SK-N-SH treated with all-trans-retinoic acid at 6 μM for 48 hours (cell line): ENCODE data around the gene EFHD1.

Experiments used
- ATAC-seq: fragments of 200-7000 bp; cut with Tn5 transposase; 3 replicates; pipeline ENCODE4 v1.9.1; 2020; ENCODE audit warnings: mild to moderate bottlenecking, moderate library complexity
- ARNTL ChIP-seq: fragments of 450-650 bp; formaldehyde crosslinking; IDR thresholded peaks from 2 replicates; pipeline ENCODE4 v1.5.0; 2020; ENCODE audit warnings: low read depth, mild to moderate bottlenecking, moderate library complexity, borderline replicate concordance
- BACH2 ChIP-seq: fragments of 250-450 bp; sonication (Bioruptor Pico); IDR thresholded peaks from 2 replicates; pipeline ENCODE4 v1.9.0; 2021; ENCODE audit warnings: mild to moderate bottlenecking, borderline replicate concordance
- CREB5 ChIP-seq: fragments of 250-450 bp; sonication (Bioruptor Pico); IDR thresholded peaks from 2 replicates; pipeline ENCODE4 v1.5.1; 2020; ENCODE audit warnings: low read depth, mild to moderate bottlenecking, moderate library complexity
- CSRNP3 ChIP-seq: fragments of 250-450 bp; sonication (Bioruptor Pico); IDR thresholded peaks from 2 replicates; pipeline ENCODE4 v1.5.1; 2021; ENCODE audit warnings: mild to moderate bottlenecking, moderate library complexity
- GLIS3 ChIP-seq: fragments of 250-450 bp; sonication (Bioruptor Pico); IDR thresholded peaks from 2 replicates; pipeline ENCODE4 v1.5.0; 2020; ENCODE audit warnings: mild to moderate bottlenecking, moderate library complexity
- ISL1 ChIP-seq: fragments of 250-450 bp; sonication (Bioruptor Pico); IDR thresholded peaks from 2 replicates; pipeline ENCODE4 v2.1.2; 2022; ENCODE audit warnings: mild to moderate bottlenecking, moderate library complexity
- PATZ1 ChIP-seq: fragments of 250-450 bp; sonication (Bioruptor Pico); IDR thresholded peaks from 2 replicates; pipeline ENCODE4 v1.8.0; 2020; ENCODE audit warnings: mild to moderate bottlenecking, moderate library complexity, borderline replicate concordance
- POU6F1 ChIP-seq: fragments of 250-450 bp; sonication (Bioruptor Pico); IDR thresholded peaks from 2 replicates; pipeline ENCODE4 v1.8.0; 2021; ENCODE audit warnings: low read depth, mild to moderate bottlenecking, moderate library complexity, borderline replicate concordance
- RARB ChIP-seq: fragments of 250-450 bp; sonication (Bioruptor Pico); IDR thresholded peaks from 2 replicates; pipeline ENCODE4 v1.8.0; 2021; ENCODE audit warnings: mild to moderate bottlenecking, moderate library complexity
- SNAI2 ChIP-seq: fragments of 250-450 bp; sonication (Bioruptor Pico); IDR thresholded peaks from 2 replicates; pipeline ENCODE4 v1.5.0; 2020; ENCODE audit warnings: mild to moderate bottlenecking, moderate library complexity
- TOX ChIP-seq: fragments of 250-450 bp; sonication (Bioruptor Pico); IDR thresholded peaks from 2 replicates; pipeline ENCODE4 v1.8.0; 2021; ENCODE audit warnings: mild to moderate bottlenecking, moderate library complexity, borderline replicate concordance
- TSHZ2 ChIP-seq: fragments of 250-450 bp; sonication (Bioruptor Pico); IDR thresholded peaks from 2 replicates; pipeline ENCODE4 v1.5.0; 2020; ENCODE audit warnings: mild to moderate bottlenecking, moderate library complexity
- ZC3H10 ChIP-seq: fragments of 250-450 bp; sonication (Bioruptor Pico); IDR thresholded peaks from 2 replicates; pipeline ENCODE4 v1.5.1; 2021; ENCODE audit warnings: mild to moderate bottlenecking, moderate library complexity
- ZFP3 ChIP-seq: fragments of 250-450 bp; sonication (Bioruptor Pico); IDR thresholded peaks from 2 replicates; pipeline ENCODE4 v1.5.0; 2020; ENCODE audit warnings: mild to moderate bottlenecking, moderate library complexity
- ZFP30 ChIP-seq: fragments of 450-650 bp; formaldehyde crosslinking; IDR thresholded peaks from 2 replicates; pipeline ENCODE4 v1.5.0; 2022; ENCODE audit warnings: mild to moderate bottlenecking, moderate library complexity
- ZNF565 ChIP-seq: fragments of 450-650 bp; formaldehyde crosslinking; conservative IDR thresholded peaks from 2 replicates; pipeline ENCODE4 v1.5.0; 2020; ENCODE audit warnings: low read depth, mild to moderate bottlenecking, moderate library complexity
- ZNF70 ChIP-seq: fragments of 450-650 bp; formaldehyde crosslinking; IDR thresholded peaks from 2 replicates; pipeline ENCODE4 v1.5.0; 2020; ENCODE audit warnings: mild to moderate bottlenecking, moderate library complexity
- ZNF8 ChIP-seq: fragments of 450-650 bp; formaldehyde crosslinking; IDR thresholded peaks from 2 replicates; pipeline ENCODE4 v1.5.0; 2020; ENCODE audit warnings: mild to moderate bottlenecking, moderate library complexity

EFHD1 gene

GRCh38 chr2:232633413-232634205 is at the start of gene EFHD1:
TSS of gene EFHD1 (plus strand) at chr2:232633604. CDS start at chr2:232633705, 101 bp downstream.
- peak; percentile 86 for ATAC-seq
- no peak for TF ChIP-seq ISL1 (CRISPR knock-in tag)

- TF ChIP-seq ZNF565 (CRISPR knock-in tag) (no peak), SNAI2 (CRISPR knock-in tag) (no peak), ISL1 (CRISPR knock-in tag) (no peak), BACH2 (CRISPR knock-in tag) (no peak), POU6F1 (CRISPR knock-in tag) (no peak), RARB (CRISPR knock-in tag) (no peak), ARNTL (CRISPR knock-in tag) (no peak), PATZ1 (CRISPR knock-in tag) (no peak), GLIS3 (no peak), ZFP30 (CRISPR knock-in tag) (no peak), CREB5 (CRISPR knock-in tag) (no peak), ZFP3 (CRISPR knock-in tag) (no peak), ZNF8 (CRISPR knock-in tag) (no peak), TOX (CRISPR knock-in tag) (no peak), ZNF70 (CRISPR knock-in tag) (no peak), CSRNP3 (CRISPR knock-in tag) (no peak), TSHZ2 (no peak), ZC3H10 (CRISPR knock-in tag) (no peak)
- ATAC-seq, result no peak
Observed at GRCh38 chr2:232584238-232584637, 49.2 kb upstream of the EFHD1 start.

- TF ChIP-seq CSRNP3 (CRISPR knock-in tag) (no peak), BACH2 (CRISPR knock-in tag) (no peak), PATZ1 (CRISPR knock-in tag) (no peak), TOX (CRISPR knock-in tag) (no peak), ZFP3 (CRISPR knock-in tag) (no peak), ZNF70 (CRISPR knock-in tag) (no peak), TSHZ2 (no peak)
- ATAC-seq, result no peak
Observed at GRCh38 chr2:232586943-232587505, 46.4 kb upstream of the EFHD1 start.
